Activated naive CD4-positive, alpha-beta T cell treated with anti-CD3 and anti-CD28 coated beads, Interleukin-2, amount 50 U/mL, for 72 hours (primary cell): ENCODE measurements around the gene PATL2. TPM values are rescaled to one million over a fixed set of nuclear protein-coding genes. Genes with fewer than 3 reads are reported as not detected.
A peak's percentile ranks its signal among the peaks of the same experiment; 100 is the strongest.

ENCODE experiments used
- ATAC-seq, 2 donors: fragments of 150-1000 bp; cut with Tn5 transposase; 2 replicates each; pipeline ENCODE4 v1.10.0; 2021; ENCODE audit warnings: mild to moderate bottlenecking in 2 of 2, moderate library complexity in 2 of 2
- DNase-seq, 2 donors: peaks; one replicate each; pipeline ENCODE4 v3.0.0; 2021 to 2022; ENCODE audit warnings: low spot score in 2 of 2
- H3K27ac Mint-ChIP-seq, 2 donors: one replicate each; pipeline ENCODE4 v1.8.0; 2022; ENCODE audit warnings: mild to moderate bottlenecking in 2 of 2, mixed read lengths in 2 of 2
- H3K36me3 Mint-ChIP-seq, 2 donors: one replicate each; pipeline ENCODE4 v1.8.0; 2022; ENCODE audit warnings: mixed read lengths in 2 of 2
- H3K9me3 Mint-ChIP-seq, 2 donors: one replicate each; pipeline ENCODE4 v1.8.0; 2022; ENCODE audit warnings: mixed read lengths in 2 of 2
- total RNA-seq, 2 donors: library from RNA; stranded (reverse); gene quantifications; one replicate each; pipeline ENCODE4 v1.2.3, GENCODE V29; 2022

PATL2 gene
- total RNA-seq, 2 donors from 2014 or later = 12.4 to 30.7 TPM

GRCh38 chr15:44673639-44674038 lies 37.5 kb downstream of the PATL2 start:
- DNase-seq (no peak), ATAC-seq (no peak)
- H3K27ac Mint-ChIP-seq = peak overlapping the region in 1 of 2 donors; percentile 30
- peaks cover 7 to 10% of the 10 kb centered on the region in 2 donors for H3K36me3 Mint-ChIP-seq
- H3K9me3 Mint-ChIP-seq = peaks cover 0 to 4% of the 10 kb centered on the region in 2 donors

GRCh38 chr15:44670087-44670950 lies 40.8 kb downstream of the PATL2 start:
- DNase-seq = no peak

GRCh38 chr15:44668921-44669320 lies 42.2 kb downstream of the PATL2 start:
- no peak for ATAC-seq
- no peak for DNase-seq
- no peaks in the 10 kb centered on the region for H3K9me3 Mint-ChIP-seq
- peak overlapping the region in 1 of 2 donors; percentile 39 for H3K27ac Mint-ChIP-seq
- no peaks in the 10 kb centered on the region for H3K36me3 Mint-ChIP-seq

More at GRCh38 chr15:44670087-44670950, 40.8 kb downstream of the PATL2 start:
- Mint-ChIP-seq H3K36me3 (no peaks in the 10 kb centered on the region), H3K27ac (peak overlapping the region; percentile 39 to 57), H3K9me3 (no peaks in the 10 kb centered on the region)
- no peak for ATAC-seq

- no peak for DNase-seq
- Mint-ChIP-seq H3K27ac (peak overlapping the region; percentile 73 to 94), H3K36me3 (peaks cover 5 to 6% of the 10 kb centered on the region in 2 donors), H3K9me3 (no peaks in the 10 kb centered on the region)
- ATAC-seq = no peak
These were observed 44.1 kb downstream of the PATL2 start for GRCh38 chr15:44667039-44667360.

GRCh38 chr15:44666210-44667038 lies 44.7 kb downstream of the PATL2 start:
- Mint-ChIP-seq H3K9me3 (no peaks in the 10 kb centered on the region), H3K36me3 (peaks cover 5 to 6% of the 10 kb centered on the region in 2 donors), H3K27ac (peak overlapping the region; percentile 73 to 94)
- DNase-seq (no peak), ATAC-seq (no peak)

- no peaks in the 10 kb centered on the region for H3K9me3 Mint-ChIP-seq
- H3K36me3 Mint-ChIP-seq = peaks cover 10 to 13% of the 10 kb centered on the region in 2 donors
- DNase-seq (peak; percentile 95 to 98), ATAC-seq (peak; percentile 86 to 88)
- peak within 1 kb of the TSS; percentile 96 to 97 for H3K27ac Mint-ChIP-seq
These were observed 47.5 kb downstream of the PATL2 start, which contains the start of gene SPG11 for GRCh38 chr15:44663410-44664308. SPG11 (minus strand) TSS chr15:44663662; CDS start chr15:44663647, 15 bp downstream.

GRCh38 chr15:44662478-44663409 lies 48.4 kb downstream of the PATL2 start:
- ATAC-seq = peak; percentile 55 to 73
- H3K27ac Mint-ChIP-seq = peak overlapping the region; percentile 96 to 97
- no peaks in the 10 kb centered on the region for H3K9me3 Mint-ChIP-seq
- H3K36me3 Mint-ChIP-seq = peaks cover 10 to 14% of the 10 kb centered on the region in 2 donors
- peak; percentile 79 to 81 for DNase-seq

GRCh38 chr15:44661576-44661975 lies 49.5 kb downstream of the PATL2 start:
- ATAC-seq (no peak), DNase-seq (no peak)
- no peaks in the 10 kb centered on the region for H3K9me3 Mint-ChIP-seq
- peaks cover 11 to 24% of the 10 kb centered on the region in 2 donors for H3K36me3 Mint-ChIP-seq
- peak overlapping the region; percentile 96 to 97 for H3K27ac Mint-ChIP-seq

- Mint-ChIP-seq H3K36me3 (peaks cover 17 to 35% of the 10 kb centered on the region in 2 donors), H3K9me3 (no peaks in the 10 kb centered on the region), H3K27ac (no peak overlapping the region)
- DNase-seq (no peak), ATAC-seq (no peak)
These were observed 52.1 kb downstream of the PATL2 start for GRCh38 chr15:44659056-44659455.

- ATAC-seq (no peak), DNase-seq (no peak)
- no peaks in the 10 kb centered on the region for H3K9me3 Mint-ChIP-seq
- no peak overlapping the region for H3K27ac Mint-ChIP-seq
- H3K36me3 Mint-ChIP-seq = peaks cover 12 to 29% of the 10 kb centered on the region in 2 donors
These were observed 53.7 kb downstream of the PATL2 start for GRCh38 chr15:44657378-44657777.

- ATAC-seq = no peak
- Mint-ChIP-seq H3K36me3 (peaks cover 12 to 29% of the 10 kb centered on the region in 2 donors), H3K27ac (peak overlapping the region in 1 of 2 donors; percentile 43), H3K9me3 (no peaks in the 10 kb centered on the region)
- no peak for DNase-seq
These were observed 54.2 kb downstream of the PATL2 start for GRCh38 chr15:44656913-44657312.

GRCh38 chr15:44656298-44656697 lies 54.8 kb downstream of the PATL2 start:
- Mint-ChIP-seq H3K9me3 (no peaks in the 10 kb centered on the region), H3K27ac (peak overlapping the region in 1 of 2 donors; percentile 43), H3K36me3 (peaks cover 17 to 35% of the 10 kb centered on the region in 2 donors)
- ATAC-seq (no peak), DNase-seq (no peak)

- H3K9me3 Mint-ChIP-seq = no peaks in the 10 kb centered on the region
- H3K36me3 Mint-ChIP-seq = peaks cover 17 to 44% of the 10 kb centered on the region in 2 donors
- no peak for ATAC-seq
- no peak for DNase-seq
- H3K27ac Mint-ChIP-seq = no peak overlapping the region
These were observed 56.3 kb downstream of the PATL2 start for GRCh38 chr15:44654858-44655257.

GRCh38 chr15:44647637-44648036 lies 63.5 kb downstream of the PATL2 start:
- H3K9me3 Mint-ChIP-seq = peaks cover 7 to 14% of the 10 kb centered on the region in 2 donors
- peaks cover 38 to 56% of the 10 kb centered on the region in 2 donors for H3K36me3 Mint-ChIP-seq
- ATAC-seq = no peak
- no peak overlapping the region for H3K27ac Mint-ChIP-seq
- no peak for DNase-seq

- peaks cover 7 to 14% of the 10 kb centered on the region in 2 donors for H3K9me3 Mint-ChIP-seq
- H3K36me3 Mint-ChIP-seq = peaks cover 38 to 56% of the 10 kb centered on the region in 2 donors
- ATAC-seq (peak in 1 of 2 donors; percentile 59), DNase-seq (no peak)
- no peak overlapping the region for H3K27ac Mint-ChIP-seq
These were observed 64.1 kb downstream of the PATL2 start for GRCh38 chr15:44647036-44647435.
